PFSK-1 (cell line): ENCODE results near the gene LSM12.

ENCODE experiments used
- FOXP2 ChIP-seq: optimal IDR thresholded peaks from 2 replicates; pipeline ENCODE3; 2011; ENCODE audit warnings: borderline replicate concordance, control low read depth, inconsistent platforms; ENCODE audit not compliant: insufficient read depth; ENCODE audit errors: extremely low read length, extremely low read depth
- POLR2AphosphoS5 ChIP-seq: IDR thresholded peaks from 2 replicates; pipeline ENCODE4 v1.6.1; 2012; ENCODE audit warnings: low read depth, mild to moderate bottlenecking, control low read depth, low read length, moderate library complexity
- SIN3A ChIP-seq: IDR thresholded peaks from 2 replicates; pipeline ENCODE4 v1.6.1; 2012; ENCODE audit warnings: mild to moderate bottlenecking, low read length, moderate library complexity, borderline replicate concordance; ENCODE audit not compliant: insufficient read depth
- TAF1 ChIP-seq: IDR thresholded peaks from 2 replicates; pipeline ENCODE4 v1.6.1; 2012; ENCODE audit warnings: low read length, control low read depth, borderline replicate concordance; ENCODE audit not compliant: insufficient read depth
- TF ChIP-seq, protein P1 (sequence below), 2 experiments: IDR thresholded peaks; 2 replicates each; pipeline versions ENCODE4 v1.6.1 to v1.8.0; 2011 to 2012; ENCODE audit warnings: low read depth in 2 of 2, low read length in 2 of 2, control low read depth in 1 of 2, inconsistent platforms in 1 of 2, mild to moderate bottlenecking in 1 of 2, moderate library complexity in 1 of 2; ENCODE audit not compliant: insufficient read depth in 1 of 2

LSM12 gene

DNA sequence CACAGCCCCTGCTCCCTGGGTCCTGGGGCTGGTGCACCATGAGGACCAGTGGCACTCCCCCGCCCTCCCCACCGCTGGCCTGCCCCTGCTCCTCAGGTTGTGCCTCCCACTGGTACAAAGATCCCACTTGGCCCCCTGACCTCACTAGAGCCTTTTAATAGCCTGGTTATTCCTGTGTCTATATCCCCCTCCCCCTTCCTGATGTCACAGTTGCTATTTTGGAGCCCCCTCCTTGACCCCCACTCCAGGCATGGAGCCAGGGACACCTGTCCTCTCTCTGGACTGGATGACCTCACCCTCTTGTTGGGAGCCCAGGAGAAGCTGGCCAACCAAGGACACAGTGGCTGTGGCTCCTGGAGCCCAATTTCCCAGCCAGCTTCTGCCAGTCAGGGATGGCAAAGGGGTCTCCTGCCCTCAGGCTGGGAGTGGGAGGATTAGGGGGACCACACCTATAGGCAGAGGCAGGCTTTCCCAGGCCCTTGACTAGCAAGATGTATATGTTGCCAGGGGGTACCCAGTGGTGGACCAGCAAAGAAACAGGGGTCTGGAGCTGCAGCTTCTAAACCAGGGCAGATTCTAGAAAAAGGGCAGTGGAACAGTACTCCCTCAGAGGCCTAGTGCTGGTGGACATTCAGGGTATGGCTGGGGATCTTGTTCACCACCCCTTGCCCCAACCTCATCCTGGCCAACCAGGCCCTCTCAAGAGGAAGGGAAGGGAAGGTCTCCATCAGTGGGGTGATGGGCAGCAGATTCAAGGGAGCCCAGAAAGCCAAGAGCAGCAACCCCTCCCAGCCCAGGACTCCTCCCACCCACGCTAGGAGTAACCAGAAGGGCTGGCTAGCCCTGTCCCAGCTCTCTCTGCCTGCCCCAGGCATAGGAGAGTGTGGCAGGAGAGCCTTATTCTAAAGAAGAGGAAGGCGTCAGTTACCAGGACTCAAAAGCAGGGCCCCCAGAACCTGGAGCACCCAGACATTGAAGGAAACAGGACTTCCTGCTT is 46.1 kb upstream of the LSM12 start:
- TF ChIP-seq TAF1 (no peak), FOXP2 (no peak), SIN3A (no peak)
- TF ChIP-seq, protein P1, sequence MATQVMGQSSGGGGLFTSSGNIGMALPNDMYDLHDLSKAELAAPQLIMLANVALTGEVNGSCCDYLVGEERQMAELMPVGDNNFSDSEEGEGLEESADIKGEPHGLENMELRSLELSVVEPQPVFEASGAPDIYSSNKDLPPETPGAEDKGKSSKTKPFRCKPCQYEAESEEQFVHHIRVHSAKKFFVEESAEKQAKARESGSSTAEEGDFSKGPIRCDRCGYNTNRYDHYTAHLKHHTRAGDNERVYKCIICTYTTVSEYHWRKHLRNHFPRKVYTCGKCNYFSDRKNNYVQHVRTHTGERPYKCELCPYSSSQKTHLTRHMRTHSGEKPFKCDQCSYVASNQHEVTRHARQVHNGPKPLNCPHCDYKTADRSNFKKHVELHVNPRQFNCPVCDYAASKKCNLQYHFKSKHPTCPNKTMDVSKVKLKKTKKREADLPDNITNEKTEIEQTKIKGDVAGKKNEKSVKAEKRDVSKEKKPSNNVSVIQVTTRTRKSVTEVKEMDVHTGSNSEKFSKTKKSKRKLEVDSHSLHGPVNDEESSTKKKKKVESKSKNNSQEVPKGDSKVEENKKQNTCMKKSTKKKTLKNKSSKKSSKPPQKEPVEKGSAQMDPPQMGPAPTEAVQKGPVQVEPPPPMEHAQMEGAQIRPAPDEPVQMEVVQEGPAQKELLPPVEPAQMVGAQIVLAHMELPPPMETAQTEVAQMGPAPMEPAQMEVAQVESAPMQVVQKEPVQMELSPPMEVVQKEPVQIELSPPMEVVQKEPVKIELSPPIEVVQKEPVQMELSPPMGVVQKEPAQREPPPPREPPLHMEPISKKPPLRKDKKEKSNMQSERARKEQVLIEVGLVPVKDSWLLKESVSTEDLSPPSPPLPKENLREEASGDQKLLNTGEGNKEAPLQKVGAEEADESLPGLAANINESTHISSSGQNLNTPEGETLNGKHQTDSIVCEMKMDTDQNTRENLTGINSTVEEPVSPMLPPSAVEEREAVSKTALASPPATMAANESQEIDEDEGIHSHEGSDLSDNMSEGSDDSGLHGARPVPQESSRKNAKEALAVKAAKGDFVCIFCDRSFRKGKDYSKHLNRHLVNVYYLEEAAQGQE (IDR thresholded peaks at IDR 0.05; ENCODE audit: insufficient read depth in 1 of 2, low read depth in 2 of 2, low read length in 2 of 2), result no peak

DNA sequence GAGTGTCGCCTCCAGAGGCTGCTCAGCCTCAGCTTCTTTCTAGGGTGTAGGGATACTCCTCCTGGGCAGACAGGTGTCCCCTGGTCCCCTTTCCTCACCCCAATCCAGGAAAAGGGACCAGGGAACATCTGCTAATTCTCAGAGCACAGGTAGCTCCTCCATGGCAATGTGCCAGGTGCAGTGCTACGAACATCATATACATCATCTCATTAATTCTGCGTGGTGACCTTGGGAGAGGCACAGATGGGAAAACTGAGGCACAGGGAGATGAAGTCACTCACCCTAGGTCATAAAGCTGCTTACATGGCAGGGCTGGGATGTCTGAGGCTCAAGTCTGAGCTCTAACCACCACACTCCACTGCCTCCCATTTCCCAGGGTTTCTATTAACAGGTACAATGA is 45.3 kb upstream of the LSM12 start:
- TF ChIP-seq POLR2AphosphoS5 (no peak), FOXP2 (no peak), TAF1 (no peak), SIN3A (no peak)
- TF ChIP-seq, protein P1 (IDR thresholded peaks at IDR 0.05; ENCODE audit: insufficient read depth in 1 of 2, low read depth in 2 of 2, low read length in 2 of 2), result no peak

DNA sequence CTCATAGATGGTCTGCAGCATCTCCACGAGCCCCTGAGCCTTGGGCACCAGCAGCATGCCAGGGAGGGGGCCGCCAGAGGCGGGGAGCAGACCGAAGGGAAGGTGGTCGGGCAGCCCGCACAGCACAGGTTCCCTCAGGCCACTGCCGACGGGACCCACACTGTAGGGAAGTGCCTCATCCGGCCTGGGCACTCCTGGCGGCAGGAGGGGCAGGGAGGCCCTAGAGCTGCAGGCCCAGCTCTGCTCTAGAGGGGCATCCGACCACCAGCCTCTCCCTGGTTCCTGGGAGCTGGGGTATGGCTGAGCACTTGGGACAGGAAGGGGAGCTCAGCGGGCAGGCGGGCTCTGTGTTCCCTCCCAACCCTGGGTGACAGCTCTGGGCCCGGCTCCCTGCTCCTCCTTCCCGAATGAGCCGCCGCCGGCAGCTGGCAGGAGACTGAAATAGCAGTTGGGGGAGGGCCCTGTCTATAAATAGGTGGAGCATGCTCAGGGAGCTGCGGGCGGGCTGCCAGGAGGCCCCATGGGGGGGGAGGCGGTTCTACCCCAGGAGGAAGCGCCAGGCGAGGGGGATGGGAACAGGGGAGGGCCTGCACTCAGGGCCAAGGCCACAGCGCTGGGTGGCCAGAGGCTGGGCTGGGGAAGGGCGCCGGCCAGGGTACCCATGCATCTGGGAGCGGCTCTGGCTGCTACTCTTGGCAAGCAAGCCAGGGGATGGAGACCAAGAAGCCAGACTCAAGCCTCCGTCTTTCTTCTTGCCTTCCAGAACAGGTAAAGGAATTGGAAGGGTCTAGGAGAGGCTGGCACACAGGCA is 44.6 kb upstream of the LSM12 start:
- TF ChIP-seq SIN3A (peak; percentile 45; the same call in 1 of the 2 replicates), POLR2AphosphoS5 (peak; percentile 85)
- TF ChIP-seq, protein P1 (IDR thresholded peaks at IDR 0.05; ENCODE audit: insufficient read depth in 1 of 2, low read depth in 2 of 2, low read length in 2 of 2), result no peak

DNA sequence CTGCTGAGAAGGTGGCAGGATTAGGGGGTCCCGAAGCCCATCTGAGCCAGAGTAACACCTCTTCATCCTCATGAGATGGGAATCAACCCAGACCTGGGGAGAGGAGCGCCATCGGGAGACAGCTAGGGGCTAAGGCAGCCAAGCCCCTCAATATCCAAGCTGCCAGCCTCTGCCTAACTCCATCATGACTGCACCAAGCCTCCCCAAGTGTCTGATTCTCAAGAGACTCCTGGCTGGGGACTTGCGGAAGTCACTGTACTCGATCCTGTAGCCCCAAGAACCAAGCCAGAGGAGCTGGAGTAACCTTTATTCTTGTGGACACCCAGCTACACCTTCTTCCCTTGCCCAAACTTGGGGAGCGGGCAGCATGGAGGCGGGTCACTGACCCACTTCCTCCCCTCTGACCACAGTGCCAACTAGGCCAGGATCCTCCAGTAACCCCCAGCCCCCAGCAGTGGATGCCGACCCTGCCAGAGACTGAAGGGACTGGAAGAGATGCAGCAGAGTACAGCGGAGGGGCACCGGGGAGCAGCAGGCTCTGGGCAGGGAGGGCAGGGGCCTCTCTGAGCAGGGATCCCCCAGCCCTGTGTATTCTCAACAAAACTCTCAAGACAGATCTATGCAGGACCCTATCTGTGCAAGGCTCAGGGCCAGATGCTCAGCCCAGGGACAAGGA is 43.7 kb upstream of the LSM12 start:
- TF ChIP-seq FOXP2 (no peak), TAF1 (no peak), SIN3A (no peak), POLR2AphosphoS5 (no peak)
- TF ChIP-seq, protein P1 (IDR thresholded peaks at IDR 0.05; ENCODE audit: insufficient read depth in 1 of 2, low read depth in 2 of 2, low read length in 2 of 2), result no peak
